T-helper 2 cell treated with Interferon-gamma antibody and Interleukin-4, amounts not matched to agents 5 μg/mL and 100 μg/mL, for 36 hours (primary cell): Measurements from ENCODE around the gene SMIM21.

ENCODE experiments used
- DNase-seq: peaks from one replicate; pipeline ENCODE4 v3.0.0; 2021; ENCODE audit warnings: low spot score
- H3K27ac Mint-ChIP-seq: one replicate; pipeline ENCODE4 v1.8.0; 2021; ENCODE audit warnings: mild to moderate bottlenecking, mixed read lengths
- H3K27me3 Mint-ChIP-seq: one replicate; pipeline ENCODE4 v1.8.0; 2021; ENCODE audit warnings: low read depth, mixed read lengths
- H3K36me3 Mint-ChIP-seq: one replicate; pipeline ENCODE4 v1.8.0; 2021; ENCODE audit warnings: low read depth, mixed read lengths
- H3K4me1 Mint-ChIP-seq: one replicate; pipeline ENCODE4 v1.8.0; 2021; ENCODE audit warnings: low read depth, mixed read lengths
- H3K4me3 Mint-ChIP-seq: one replicate; pipeline ENCODE4 v1.8.0; 2022; ENCODE audit warnings: mild to moderate bottlenecking, moderate library complexity, mixed read lengths
- H3K9me3 Mint-ChIP-seq: one replicate; pipeline ENCODE4 v1.8.0; 2021; ENCODE audit warnings: mixed read lengths

SMIM21 gene

DNA sequence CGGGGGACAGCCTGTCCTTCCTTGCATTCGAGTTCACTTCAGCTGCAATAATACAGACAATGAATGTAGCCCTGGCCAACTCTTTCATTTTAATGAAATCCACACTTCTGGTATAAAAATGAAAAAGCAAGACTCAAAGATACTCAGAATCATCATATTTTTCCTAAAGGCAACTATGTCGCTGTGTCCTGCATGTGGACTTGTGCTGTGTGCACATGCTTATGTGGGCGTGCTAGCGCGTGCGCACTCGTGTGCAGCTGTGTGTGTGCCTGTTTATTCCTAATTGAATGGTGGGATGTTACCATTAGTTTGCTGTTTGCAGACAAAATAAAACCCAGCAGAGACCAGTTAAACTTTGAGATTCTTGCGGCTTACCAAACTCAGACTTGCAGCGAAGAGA, 49.6 kb downstream of the SMIM21 start:
- Mint-ChIP-seq H3K27ac (no peak overlapping the region), H3K4me1 (no peaks in the 10 kb centered on the region), H3K36me3 (no peaks in the 10 kb centered on the region), H3K27me3 (peaks cover 2% of the 10 kb centered on the region), H3K9me3 (no peaks in the 10 kb centered on the region), H3K4me3 (no peak overlapping the region)
- DNase-seq, result no peak

DNA sequence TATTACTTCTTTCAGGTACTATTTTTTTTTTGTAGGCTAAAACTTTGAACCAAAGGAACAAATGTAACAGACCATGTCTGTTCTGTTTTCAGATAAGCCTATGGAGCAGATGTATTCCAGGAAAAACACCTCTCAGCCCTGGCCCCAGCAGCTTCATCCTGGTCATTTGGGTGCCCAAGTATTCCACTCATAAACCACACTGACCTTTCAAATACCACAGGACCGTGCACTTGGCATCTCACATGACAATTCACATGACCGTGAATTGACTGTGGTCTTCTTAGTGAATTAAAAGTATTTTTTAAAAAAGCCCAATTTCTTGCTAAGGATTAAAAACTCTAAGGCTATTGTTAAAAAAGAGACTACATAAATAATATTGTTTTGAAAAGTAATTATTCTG, 50.2 kb downstream of the SMIM21 start:
- H3K4me3 Mint-ChIP-seq, result no peak overlapping the region
- H3K9me3 Mint-ChIP-seq, result no peaks in the 10 kb centered on the region
- DNase-seq, result no peak
- no peak overlapping the region for H3K27ac Mint-ChIP-seq
- H3K36me3 Mint-ChIP-seq, result no peaks in the 10 kb centered on the region
- peaks cover 2% of the 10 kb centered on the region for H3K27me3 Mint-ChIP-seq
- H3K4me1 Mint-ChIP-seq, result no peaks in the 10 kb centered on the region

DNA sequence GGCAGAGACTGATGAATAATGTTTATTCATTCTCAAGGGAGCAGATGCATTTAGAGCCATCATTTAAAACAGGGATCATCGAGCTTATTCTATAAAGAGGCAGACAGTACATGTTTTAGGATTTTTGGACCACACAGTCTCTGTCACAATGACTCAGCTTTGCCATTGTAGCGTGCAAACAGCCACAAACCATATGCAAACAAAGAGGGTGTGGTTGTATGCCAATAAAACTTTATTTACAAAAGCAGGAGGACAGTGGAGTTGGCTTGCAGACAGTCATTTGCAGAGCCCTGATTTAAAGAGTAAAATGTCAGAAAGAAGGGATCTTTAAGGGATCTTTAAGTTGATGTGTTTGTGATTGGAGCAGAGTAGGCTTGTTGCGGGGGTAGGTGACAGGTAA, 51.5 kb downstream of the SMIM21 start:
- Mint-ChIP-seq H3K9me3 (no peaks in the 10 kb centered on the region), H3K27me3 (no peaks in the 10 kb centered on the region), H3K4me1 (no peaks in the 10 kb centered on the region), H3K4me3 (no peak overlapping the region), H3K27ac (no peak overlapping the region), H3K36me3 (no peaks in the 10 kb centered on the region)
- DNase-seq, result no peak

DNA sequence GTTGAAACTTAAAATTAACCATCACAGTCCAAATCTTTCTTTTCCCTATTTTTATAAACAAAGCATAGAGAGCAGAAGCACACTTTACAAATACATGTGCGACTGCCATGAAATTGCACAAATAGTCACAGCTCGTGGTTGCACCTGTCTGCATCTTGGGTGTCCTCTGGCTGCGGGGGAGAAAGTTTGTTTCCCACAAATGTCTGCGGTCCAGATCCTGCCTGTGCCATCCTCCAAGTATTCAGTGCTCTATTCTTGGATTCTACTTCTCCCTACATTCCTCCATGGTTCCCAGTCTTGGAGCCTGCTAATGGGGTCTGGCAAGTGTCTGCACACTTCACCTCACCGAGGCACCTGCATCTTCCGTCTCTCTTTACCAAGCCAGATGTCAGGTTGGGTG, 52.2 kb downstream of the SMIM21 start:
- Mint-ChIP-seq H3K4me3 (no peak overlapping the region), H3K36me3 (no peaks in the 10 kb centered on the region), H3K9me3 (no peaks in the 10 kb centered on the region), H3K27me3 (no peaks in the 10 kb centered on the region), H3K27ac (no peak overlapping the region), H3K4me1 (no peaks in the 10 kb centered on the region)
- no peak for DNase-seq

DNA sequence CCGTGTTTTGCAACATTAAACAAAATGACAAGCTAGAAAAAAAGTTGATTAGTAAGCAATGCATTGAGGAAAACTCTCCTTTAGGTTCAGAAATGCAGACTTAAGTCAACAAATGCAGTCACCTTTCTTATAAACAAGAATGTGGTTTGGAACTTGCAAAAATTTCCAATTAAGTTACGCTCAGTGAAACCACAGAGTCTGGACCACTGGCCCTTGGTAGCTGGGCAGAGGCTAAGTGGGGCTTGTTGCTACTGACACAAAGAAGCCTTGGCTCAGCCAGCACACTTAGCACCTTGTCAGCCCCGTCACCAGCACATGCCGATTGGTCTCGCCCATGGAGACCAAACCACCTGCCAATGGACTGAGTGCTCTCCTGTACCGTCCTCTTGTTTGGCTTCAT, 53.0 kb downstream of the SMIM21 start:
- no peaks in the 10 kb centered on the region for H3K4me1 Mint-ChIP-seq
- no peak overlapping the region for H3K27ac Mint-ChIP-seq
- H3K27me3 Mint-ChIP-seq, result no peaks in the 10 kb centered on the region
- no peaks in the 10 kb centered on the region for H3K36me3 Mint-ChIP-seq
- no peak overlapping the region for H3K4me3 Mint-ChIP-seq
- no peak for DNase-seq
- no peaks in the 10 kb centered on the region for H3K9me3 Mint-ChIP-seq

DNA sequence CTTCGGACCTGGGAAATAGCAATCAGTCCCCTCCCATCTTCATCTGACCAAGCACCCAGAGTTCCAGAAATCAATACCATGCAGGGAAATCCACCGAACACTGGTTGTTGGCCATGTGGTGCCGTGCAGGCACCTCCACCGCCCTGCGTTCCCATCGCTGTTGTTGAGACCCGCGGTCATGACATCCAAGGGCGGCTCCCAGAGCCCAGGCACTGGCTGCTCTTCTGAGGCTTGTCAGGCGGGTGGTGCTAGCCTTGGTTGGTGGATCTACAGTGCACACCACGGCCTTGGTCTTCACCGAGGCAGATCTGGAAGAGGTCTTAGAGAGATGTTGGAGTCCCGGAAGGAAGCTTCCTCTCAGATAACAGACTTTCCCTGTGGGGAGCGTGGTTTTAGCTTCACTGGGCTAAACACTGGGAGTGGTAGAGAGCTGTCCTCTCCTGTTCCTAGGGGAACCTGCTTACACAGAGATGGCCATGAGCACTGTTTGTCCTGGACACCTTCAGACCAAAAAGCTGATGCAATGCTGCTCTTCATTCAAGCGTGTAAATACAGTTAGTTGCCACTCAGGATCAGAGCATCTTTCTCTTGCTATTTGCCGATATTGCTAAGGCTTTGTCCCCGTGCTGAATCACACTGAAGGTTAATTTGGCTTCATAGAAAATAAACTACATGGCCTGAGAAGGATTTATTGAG, 58.3 kb downstream of the SMIM21 start:
- H3K4me1 Mint-ChIP-seq, result no peaks in the 10 kb centered on the region

DNA sequence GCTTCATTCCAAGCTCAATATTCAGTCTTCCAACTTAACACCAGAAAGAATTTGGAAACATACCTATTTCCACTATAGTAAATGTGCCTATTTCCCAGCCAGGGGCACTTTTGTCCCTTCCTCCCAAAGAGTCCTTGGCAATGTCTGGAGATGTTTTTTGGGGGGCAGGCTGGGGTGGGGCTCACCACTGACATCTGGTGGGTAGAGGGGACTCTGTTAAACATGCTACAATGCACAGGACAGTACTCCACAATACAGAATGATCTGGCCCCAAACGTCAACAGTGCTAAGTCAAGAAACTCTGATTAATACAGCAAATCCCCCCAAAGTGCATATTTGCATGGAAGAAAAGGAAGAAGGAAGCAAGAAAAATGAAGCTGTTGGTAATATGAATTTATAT, 61.7 kb downstream of the SMIM21 start:
- Mint-ChIP-seq H3K27me3 (no peaks in the 10 kb centered on the region), H3K4me1 (no peaks in the 10 kb centered on the region), H3K27ac (no peak overlapping the region), H3K36me3 (no peaks in the 10 kb centered on the region), H3K4me3 (no peak overlapping the region), H3K9me3 (no peaks in the 10 kb centered on the region)
- no peak for DNase-seq

More for the DNA sequence above, 58.3 kb downstream of the SMIM21 start:
- no peaks in the 10 kb centered on the region for H3K9me3 Mint-ChIP-seq
- H3K27ac Mint-ChIP-seq, result no peak overlapping the region
- H3K36me3 Mint-ChIP-seq, result no peaks in the 10 kb centered on the region
- DNase-seq, result no peak
- no peaks in the 10 kb centered on the region for H3K27me3 Mint-ChIP-seq
- no peak overlapping the region for H3K4me3 Mint-ChIP-seq

DNA sequence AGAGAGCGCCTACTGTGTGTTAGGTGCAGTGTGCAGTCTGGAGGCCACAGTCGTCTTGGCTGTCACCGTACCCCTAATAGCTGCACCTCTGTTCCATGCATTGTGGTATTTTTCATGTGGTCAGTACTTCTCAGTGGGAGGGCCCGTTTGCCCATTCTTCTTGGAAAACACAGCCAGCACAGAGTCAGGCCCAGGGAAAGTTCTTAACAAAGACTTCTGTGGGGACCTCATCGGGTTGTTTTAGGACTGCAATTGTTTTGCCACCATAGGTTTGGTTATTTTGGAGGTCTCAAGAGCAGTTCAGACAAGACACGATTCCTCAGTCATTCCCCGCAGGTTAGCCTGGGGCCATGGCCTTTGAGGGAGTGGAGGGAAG, 62.3 kb downstream of the SMIM21 start:
- no peak overlapping the region for H3K4me3 Mint-ChIP-seq
- H3K9me3 Mint-ChIP-seq, result no peaks in the 10 kb centered on the region
- H3K4me1 Mint-ChIP-seq, result no peaks in the 10 kb centered on the region
- no peaks in the 10 kb centered on the region for H3K27me3 Mint-ChIP-seq
- H3K27ac Mint-ChIP-seq, result no peak overlapping the region
- DNase-seq, result no peak
- no peaks in the 10 kb centered on the region for H3K36me3 Mint-ChIP-seq

DNA sequence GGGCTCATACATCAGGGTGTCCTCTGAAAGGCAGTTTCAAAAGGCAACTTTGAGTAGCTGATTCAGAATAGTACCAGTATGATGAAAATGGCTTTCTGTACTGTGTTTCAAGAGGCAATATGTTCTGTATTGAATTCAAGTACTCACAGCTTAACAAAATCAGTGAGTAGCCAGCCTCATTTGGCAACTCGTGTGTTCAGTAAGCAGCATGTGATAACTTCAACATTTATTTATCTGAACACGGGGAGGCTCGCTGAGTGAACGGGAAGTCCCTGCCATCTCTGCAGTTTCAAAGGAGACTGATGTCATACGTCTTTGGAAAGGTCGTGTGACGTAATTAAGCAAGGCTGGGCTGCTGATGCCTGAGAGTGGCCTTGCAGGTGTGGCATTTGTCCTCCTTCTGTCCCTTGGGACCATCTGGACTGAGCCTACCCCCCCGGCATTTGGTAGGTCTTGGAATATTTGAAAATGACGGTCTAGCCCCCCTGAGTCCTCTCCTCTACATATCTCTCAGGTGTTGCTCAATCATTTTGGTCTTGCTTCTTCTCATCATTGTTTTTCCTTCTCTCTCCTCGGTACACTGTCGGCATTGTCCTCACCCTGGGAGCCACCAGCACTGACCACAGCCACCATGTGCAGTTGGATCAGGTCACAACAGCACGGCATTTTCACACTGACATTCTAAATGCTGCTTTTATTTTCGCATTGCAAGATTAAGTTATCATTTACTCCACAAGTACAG, 62.8 kb downstream of the SMIM21 start:
- H3K9me3 Mint-ChIP-seq, result no peaks in the 10 kb centered on the region
- no peak for DNase-seq
- H3K4me3 Mint-ChIP-seq, result no peak overlapping the region
- no peaks in the 10 kb centered on the region for H3K4me1 Mint-ChIP-seq
- no peaks in the 10 kb centered on the region for H3K36me3 Mint-ChIP-seq
- no peaks in the 10 kb centered on the region for H3K27me3 Mint-ChIP-seq
- H3K27ac Mint-ChIP-seq, result no peak overlapping the region

DNA sequence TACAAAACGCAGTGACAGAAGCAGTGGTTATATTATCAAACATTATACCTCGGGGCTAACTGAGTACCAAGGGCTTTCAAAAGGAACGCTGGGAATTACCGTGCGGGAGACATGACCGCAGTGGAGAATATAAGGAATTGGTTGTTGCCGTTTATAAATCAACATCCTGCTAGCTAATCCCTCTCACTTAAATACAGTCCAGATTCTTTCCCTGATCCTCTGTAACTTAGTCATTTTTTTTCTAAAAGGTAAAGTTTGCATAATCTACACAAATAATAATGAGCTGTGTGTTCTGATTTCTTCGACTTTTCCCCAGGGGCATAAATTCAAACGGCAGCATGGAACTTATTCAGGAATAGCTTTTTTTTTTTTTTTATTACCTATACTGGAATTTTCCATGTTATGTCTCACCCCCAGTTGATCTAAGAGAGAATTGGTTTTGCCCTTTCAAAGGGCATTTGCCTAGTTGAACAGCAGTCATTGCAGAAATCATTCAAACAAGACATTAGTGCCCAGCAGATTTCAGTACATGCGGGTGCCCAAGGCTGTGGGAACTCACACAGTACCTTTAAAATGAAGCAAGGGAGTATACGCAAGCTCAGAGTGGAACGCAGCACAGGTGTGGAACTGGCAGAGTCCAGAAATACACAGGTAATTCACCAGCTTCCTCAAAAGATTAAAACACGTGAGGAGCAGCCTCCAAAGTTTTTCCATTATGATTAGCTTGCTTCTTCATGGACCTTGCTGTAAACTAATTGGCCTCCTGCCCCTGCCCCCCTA, 63.9 kb downstream of the SMIM21 start:
- Mint-ChIP-seq H3K4me1 (no peaks in the 10 kb centered on the region), H3K27me3 (no peaks in the 10 kb centered on the region)
- DNase-seq, result no peak

DNA sequence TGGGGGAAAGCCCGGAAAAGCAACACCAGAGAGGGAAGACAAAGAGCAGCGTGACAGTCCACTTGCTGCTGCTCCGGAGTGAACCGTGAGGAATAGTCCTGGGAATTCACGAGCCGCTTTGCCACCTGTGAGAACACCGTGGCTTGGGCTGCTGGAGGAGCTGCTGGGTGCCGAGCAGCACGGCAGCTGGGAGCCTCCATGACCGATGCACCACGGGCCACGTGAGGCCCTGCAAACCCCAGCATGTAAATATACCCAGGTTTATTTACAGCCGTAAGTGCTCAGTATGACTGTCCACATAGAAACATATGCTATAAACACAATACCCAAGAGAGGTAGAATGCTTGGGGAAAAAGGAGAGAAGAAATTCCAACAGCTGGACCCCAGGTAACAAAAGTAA, 65.1 kb downstream of the SMIM21 start:
- no peaks in the 10 kb centered on the region for H3K27me3 Mint-ChIP-seq
- peaks cover 1% of the 10 kb centered on the region for H3K9me3 Mint-ChIP-seq
- H3K36me3 Mint-ChIP-seq, result no peaks in the 10 kb centered on the region
- no peak overlapping the region for H3K4me3 Mint-ChIP-seq
- H3K4me1 Mint-ChIP-seq, result no peaks in the 10 kb centered on the region
- no peak for DNase-seq
- H3K27ac Mint-ChIP-seq, result no peak overlapping the region

More for the DNA sequence above, 63.9 kb downstream of the SMIM21 start:
- Mint-ChIP-seq H3K27ac (no peak overlapping the region), H3K4me3 (no peak overlapping the region), H3K9me3 (no peaks in the 10 kb centered on the region), H3K36me3 (no peaks in the 10 kb centered on the region)

DNA sequence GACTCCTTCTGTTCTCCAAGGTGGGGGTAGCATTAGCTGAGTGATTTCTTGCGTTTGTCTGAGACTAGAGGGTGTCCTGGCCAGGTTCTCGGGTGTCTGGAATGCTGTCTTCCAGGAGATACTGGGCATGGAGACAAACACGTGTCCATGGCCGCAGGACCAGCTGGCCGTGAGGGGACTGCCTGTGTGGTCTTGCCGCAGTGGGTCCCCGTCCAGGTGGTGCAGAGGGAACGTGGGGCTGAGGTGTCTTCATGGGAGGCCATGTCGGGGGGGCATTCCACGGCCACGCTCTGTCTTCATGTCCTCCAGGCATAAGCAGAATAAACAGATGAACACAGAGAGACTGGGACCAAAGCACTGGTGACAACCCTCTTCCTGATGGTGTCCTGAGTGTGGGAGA, 66.6 kb downstream of the SMIM21 start:
- peaks cover 8% of the 10 kb centered on the region for H3K9me3 Mint-ChIP-seq
- H3K4me3 Mint-ChIP-seq, result no peak overlapping the region
- H3K27ac Mint-ChIP-seq, result no peak overlapping the region
- H3K36me3 Mint-ChIP-seq, result no peaks in the 10 kb centered on the region
- no peak for DNase-seq
- H3K4me1 Mint-ChIP-seq, result no peaks in the 10 kb centered on the region
- H3K27me3 Mint-ChIP-seq, result no peaks in the 10 kb centered on the region

DNA sequence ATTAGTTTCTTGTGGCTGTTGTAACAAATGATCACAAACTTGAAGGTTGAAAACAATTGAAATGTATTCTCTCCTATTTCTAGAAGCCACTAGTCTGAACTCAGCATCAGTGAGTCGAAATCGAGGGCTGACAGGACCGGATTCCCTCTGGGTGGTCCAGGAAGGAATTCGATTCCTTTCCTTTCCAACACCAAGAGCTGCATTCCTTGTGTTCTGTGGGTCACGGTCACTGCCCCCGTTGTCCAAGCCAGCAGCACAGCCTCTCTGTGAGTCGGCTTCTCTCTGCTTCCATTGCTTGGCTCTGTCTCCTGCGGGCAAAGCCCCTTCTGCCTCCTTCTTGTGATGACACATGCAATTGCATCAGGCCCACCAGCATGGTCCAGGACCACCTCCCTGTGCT, 67.3 kb downstream of the SMIM21 start:
- peaks cover 8% of the 10 kb centered on the region for H3K9me3 Mint-ChIP-seq
- no peaks in the 10 kb centered on the region for H3K27me3 Mint-ChIP-seq
- H3K4me1 Mint-ChIP-seq, result no peaks in the 10 kb centered on the region
- no peak overlapping the region for H3K4me3 Mint-ChIP-seq
- DNase-seq, result no peak
- H3K27ac Mint-ChIP-seq, result no peak overlapping the region
- H3K36me3 Mint-ChIP-seq, result no peaks in the 10 kb centered on the region
